Measurements from ENCODE around the gene PDCD4.

PDCD4 gene

GRCh38 chr10:110880012-110880411 lies 8.3 kb downstream of the PDCD4 start:
- peak overlapping the region; percentile 53 for H3K27ac Mint-ChIP-seq
- no peaks in the 10 kb centered on the region for H3K27me3 Mint-ChIP-seq
- H3K4me1 Mint-ChIP-seq (ENCODE audit: low read depth): peaks cover 89% of the 10 kb centered on the region
- H3K36me3 Mint-ChIP-seq (ENCODE audit: low read depth): peaks cover 51% of the 10 kb centered on the region
- H3K4me3 Mint-ChIP-seq: peak overlapping the region; percentile 23
- H3K9me3 Mint-ChIP-seq: no peaks in the 10 kb centered on the region

- Mint-ChIP-seq H3K9me3 (no peaks in the 10 kb centered on the region), H3K4me1 (ENCODE audit: low read depth) (peaks cover 87% of the 10 kb centered on the region), H3K36me3 (ENCODE audit: low read depth) (peaks cover 51% of the 10 kb centered on the region), H3K27me3 (no peaks in the 10 kb centered on the region), H3K4me3 (peak overlapping the region; percentile 27), H3K27ac (no peak overlapping the region)
Measured at GRCh38 chr10:110881247-110881646, 9.5 kb downstream of the PDCD4 start.

GRCh38 chr10:110881905-110882304 lies 10.2 kb downstream of the PDCD4 start:
- Mint-ChIP-seq H3K9me3 (no peaks in the 10 kb centered on the region), H3K36me3 (ENCODE audit: low read depth) (peaks cover 53% of the 10 kb centered on the region), H3K4me1 (ENCODE audit: low read depth) (peaks cover 88% of the 10 kb centered on the region), H3K4me3 (peak overlapping the region; percentile 27), H3K27ac (peak overlapping the region; percentile 32), H3K27me3 (no peaks in the 10 kb centered on the region)

- H3K9me3 Mint-ChIP-seq: no peaks in the 10 kb centered on the region
- peak overlapping the region; percentile 93 for H3K27ac Mint-ChIP-seq
- peaks cover 80% of the 10 kb centered on the region for H3K4me1 Mint-ChIP-seq (ENCODE audit: low read depth)
- H3K36me3 Mint-ChIP-seq (ENCODE audit: low read depth): peaks cover 52% of the 10 kb centered on the region
- H3K27me3 Mint-ChIP-seq: no peaks in the 10 kb centered on the region
- peak overlapping the region; percentile 77 for H3K4me3 Mint-ChIP-seq
Measured at GRCh38 chr10:110883924-110884323, 12.2 kb downstream of the PDCD4 start.

- H3K36me3 Mint-ChIP-seq (ENCODE audit: low read depth): peaks cover 65% of the 10 kb centered on the region
- H3K4me3 Mint-ChIP-seq: peak overlapping the region; percentile 46
- peaks cover 67% of the 10 kb centered on the region for H3K4me1 Mint-ChIP-seq (ENCODE audit: low read depth)
- no peaks in the 10 kb centered on the region for H3K27me3 Mint-ChIP-seq
- H3K9me3 Mint-ChIP-seq: no peaks in the 10 kb centered on the region
- peak overlapping the region; percentile 53 for H3K27ac Mint-ChIP-seq
Measured at GRCh38 chr10:110885932-110886674, 14.4 kb downstream of the PDCD4 start.

- Mint-ChIP-seq H3K4me3 (no peak overlapping the region), H3K36me3 (ENCODE audit: low read depth) (peaks cover 54% of the 10 kb centered on the region), H3K27me3 (no peaks in the 10 kb centered on the region), H3K9me3 (no peaks in the 10 kb centered on the region), H3K27ac (peak overlapping the region; percentile 79), H3K4me1 (ENCODE audit: low read depth) (peaks cover 58% of the 10 kb centered on the region)
Measured at GRCh38 chr10:110887560-110887959, 15.8 kb downstream of the PDCD4 start.

GRCh38 chr10:110892602-110893288 lies 21.0 kb downstream of the PDCD4 start:
- Mint-ChIP-seq H3K4me1 (ENCODE audit: low read depth) (peaks cover 43% of the 10 kb centered on the region), H3K4me3 (no peak overlapping the region), H3K36me3 (ENCODE audit: low read depth) (peaks cover 38% of the 10 kb centered on the region), H3K27me3 (no peaks in the 10 kb centered on the region), H3K9me3 (no peaks in the 10 kb centered on the region), H3K27ac (no peak overlapping the region)

- Mint-ChIP-seq H3K27me3 (no peaks in the 10 kb centered on the region), H3K27ac (peak overlapping the region; percentile 29), H3K4me3 (no peak overlapping the region), H3K4me1 (ENCODE audit: low read depth) (peaks cover 47% of the 10 kb centered on the region), H3K36me3 (ENCODE audit: low read depth) (peaks cover 35% of the 10 kb centered on the region), H3K9me3 (no peaks in the 10 kb centered on the region)
Measured at GRCh38 chr10:110893559-110894179, 21.9 kb downstream of the PDCD4 start.

GRCh38 chr10:110897184-110897583 lies 25.5 kb downstream of the PDCD4 start:
- H3K9me3 Mint-ChIP-seq: no peaks in the 10 kb centered on the region
- H3K4me1 Mint-ChIP-seq (ENCODE audit: low read depth): peaks cover 44% of the 10 kb centered on the region
- H3K27ac Mint-ChIP-seq: peak overlapping the region; percentile 57
- peaks cover 42% of the 10 kb centered on the region for H3K36me3 Mint-ChIP-seq (ENCODE audit: low read depth)
- H3K27me3 Mint-ChIP-seq: no peaks in the 10 kb centered on the region
- H3K4me3 Mint-ChIP-seq: no peak overlapping the region

- peaks cover 45% of the 10 kb centered on the region for H3K36me3 Mint-ChIP-seq (ENCODE audit: low read depth)
- peak overlapping the region; percentile 14 for H3K27ac Mint-ChIP-seq
- H3K4me1 Mint-ChIP-seq (ENCODE audit: low read depth): peaks cover 53% of the 10 kb centered on the region
- H3K4me3 Mint-ChIP-seq: no peak overlapping the region
- H3K9me3 Mint-ChIP-seq: no peaks in the 10 kb centered on the region
- H3K27me3 Mint-ChIP-seq: no peaks in the 10 kb centered on the region
Measured at GRCh38 chr10:110898391-110898790, 26.7 kb downstream of the PDCD4 start.

- H3K36me3 Mint-ChIP-seq (ENCODE audit: low read depth): peaks cover 46% of the 10 kb centered on the region
- H3K4me3 Mint-ChIP-seq: no peak overlapping the region
- no peaks in the 10 kb centered on the region for H3K9me3 Mint-ChIP-seq
- peaks cover 52% of the 10 kb centered on the region for H3K4me1 Mint-ChIP-seq (ENCODE audit: low read depth)
- H3K27me3 Mint-ChIP-seq: no peaks in the 10 kb centered on the region
- peak overlapping the region; percentile 61 for H3K27ac Mint-ChIP-seq
Measured at GRCh38 chr10:110900983-110901382, 29.3 kb downstream of the PDCD4 start.

- H3K4me3 Mint-ChIP-seq: peak overlapping the region; percentile 18
- peaks cover 40% of the 10 kb centered on the region for H3K36me3 Mint-ChIP-seq (ENCODE audit: low read depth)
- H3K27me3 Mint-ChIP-seq: no peaks in the 10 kb centered on the region
- H3K4me1 Mint-ChIP-seq (ENCODE audit: low read depth): peaks cover 43% of the 10 kb centered on the region
- H3K9me3 Mint-ChIP-seq: no peaks in the 10 kb centered on the region
- peak overlapping the region; percentile 88 for H3K27ac Mint-ChIP-seq
Measured at GRCh38 chr10:110901954-110902819, 30.5 kb downstream of the PDCD4 start.

GRCh38 chr10:110903280-110904278 lies 31.9 kb downstream of the PDCD4 start:
- no peak overlapping the region for H3K4me3 Mint-ChIP-seq
- H3K27me3 Mint-ChIP-seq: no peaks in the 10 kb centered on the region
- H3K27ac Mint-ChIP-seq: peak overlapping the region; percentile 88
- peaks cover 44% of the 10 kb centered on the region for H3K36me3 Mint-ChIP-seq (ENCODE audit: low read depth)
- H3K9me3 Mint-ChIP-seq: no peaks in the 10 kb centered on the region
- peaks cover 37% of the 10 kb centered on the region for H3K4me1 Mint-ChIP-seq (ENCODE audit: low read depth)

Measured in stimulated activated naive CD8-positive, alpha-beta T cell treated with anti-CD3 and anti-CD28 coated beads, Interleukin-15, Interleukin-2, amounts not matched to agents 100 ng/mL and 50 ng/mL, for 24 hours (primary cell).